Choroid plexus epithelial cell (primary cell): ENCODE results near the gene TMEM51.

ENCODE experiments used
- DNase-seq: peaks from one replicate; pipeline ENCODE4 v3.0.0-alpha.2; 2010; ENCODE audit warnings: low read depth
- H3K4me3 ChIP-seq: 2 replicates; pipeline ENCODE4 v1.5.1; 2011; ENCODE audit warnings: low read depth, mild to moderate bottlenecking, control low read depth, low read length, moderate library complexity
- TF ChIP-seq, protein P1 (sequence below): conservative IDR thresholded peaks from 2 replicates; pipeline ENCODE4 v1.5.1; 2011; ENCODE audit warnings: low read depth, mild to moderate bottlenecking, control low read depth, inconsistent platforms, low read length, moderate library complexity

TMEM51 gene

DNA sequence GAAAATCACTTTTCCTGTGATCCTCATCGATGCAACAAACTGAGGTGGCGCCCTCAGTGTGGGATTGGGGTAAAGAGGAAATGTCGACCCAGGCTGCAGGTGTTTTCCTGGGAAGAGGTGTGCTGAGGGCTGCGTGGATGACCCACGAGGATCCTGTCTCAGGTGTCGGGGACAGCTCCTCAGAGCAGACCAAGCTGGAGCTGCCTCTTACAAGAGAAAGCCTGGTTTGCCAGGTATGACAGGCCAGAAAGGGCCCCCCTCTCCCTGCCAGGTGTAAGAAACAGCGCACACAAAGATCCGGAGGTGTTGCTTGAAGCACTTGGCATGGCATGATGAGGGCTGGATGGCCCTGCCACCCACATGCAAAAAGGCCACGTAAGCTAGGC is 106.1 kb downstream of the TMEM51 start:
- TF ChIP-seq, protein P1, sequence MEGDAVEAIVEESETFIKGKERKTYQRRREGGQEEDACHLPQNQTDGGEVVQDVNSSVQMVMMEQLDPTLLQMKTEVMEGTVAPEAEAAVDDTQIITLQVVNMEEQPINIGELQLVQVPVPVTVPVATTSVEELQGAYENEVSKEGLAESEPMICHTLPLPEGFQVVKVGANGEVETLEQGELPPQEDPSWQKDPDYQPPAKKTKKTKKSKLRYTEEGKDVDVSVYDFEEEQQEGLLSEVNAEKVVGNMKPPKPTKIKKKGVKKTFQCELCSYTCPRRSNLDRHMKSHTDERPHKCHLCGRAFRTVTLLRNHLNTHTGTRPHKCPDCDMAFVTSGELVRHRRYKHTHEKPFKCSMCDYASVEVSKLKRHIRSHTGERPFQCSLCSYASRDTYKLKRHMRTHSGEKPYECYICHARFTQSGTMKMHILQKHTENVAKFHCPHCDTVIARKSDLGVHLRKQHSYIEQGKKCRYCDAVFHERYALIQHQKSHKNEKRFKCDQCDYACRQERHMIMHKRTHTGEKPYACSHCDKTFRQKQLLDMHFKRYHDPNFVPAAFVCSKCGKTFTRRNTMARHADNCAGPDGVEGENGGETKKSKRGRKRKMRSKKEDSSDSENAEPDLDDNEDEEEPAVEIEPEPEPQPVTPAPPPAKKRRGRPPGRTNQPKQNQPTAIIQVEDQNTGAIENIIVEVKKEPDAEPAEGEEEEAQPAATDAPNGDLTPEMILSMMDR, result no peak

DNA sequence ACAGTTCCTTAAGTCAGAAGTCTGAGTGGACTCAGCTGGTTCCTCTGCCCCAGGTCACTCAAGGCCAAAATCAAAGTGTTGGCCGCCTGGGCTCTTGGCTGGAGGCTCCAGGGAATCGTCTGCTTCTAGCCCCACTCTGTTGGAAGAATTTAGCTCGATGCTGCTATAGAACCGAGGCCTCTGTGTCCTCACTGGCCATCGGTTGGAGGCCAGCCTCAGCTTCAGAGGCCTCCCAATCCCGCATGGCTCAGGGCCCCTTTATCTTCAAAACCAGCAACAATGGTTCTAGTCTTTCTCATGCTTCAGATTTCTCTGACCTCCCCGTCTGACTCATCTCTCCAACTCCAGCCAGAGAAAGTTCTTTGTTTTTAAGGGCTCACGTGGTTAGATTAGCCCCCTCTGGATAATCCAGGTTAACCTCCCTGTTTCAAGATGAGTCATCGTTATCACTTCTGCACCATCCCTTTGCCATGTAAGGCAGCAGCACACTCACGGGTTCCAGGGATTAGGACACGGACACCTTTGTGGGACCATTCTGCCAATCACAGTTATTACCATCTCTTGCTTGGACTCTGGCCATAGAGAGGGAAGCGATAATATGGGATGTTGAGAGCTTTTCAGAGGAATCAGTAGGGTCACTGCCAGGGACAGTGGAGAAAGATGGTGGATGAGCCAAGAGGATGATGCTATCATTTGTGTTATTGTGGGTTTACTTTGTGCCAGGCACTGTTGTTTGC is 107.0 kb downstream of the TMEM51 start:
- peak; percentile 53 for DNase-seq
- no peak overlapping the region for H3K4me3 ChIP-seq
- TF ChIP-seq, protein P1, result no peak

More for the DNA sequence above, 106.1 kb downstream of the TMEM51 start:
- no peak for DNase-seq
- H3K4me3 ChIP-seq, result no peak overlapping the region

DNA sequence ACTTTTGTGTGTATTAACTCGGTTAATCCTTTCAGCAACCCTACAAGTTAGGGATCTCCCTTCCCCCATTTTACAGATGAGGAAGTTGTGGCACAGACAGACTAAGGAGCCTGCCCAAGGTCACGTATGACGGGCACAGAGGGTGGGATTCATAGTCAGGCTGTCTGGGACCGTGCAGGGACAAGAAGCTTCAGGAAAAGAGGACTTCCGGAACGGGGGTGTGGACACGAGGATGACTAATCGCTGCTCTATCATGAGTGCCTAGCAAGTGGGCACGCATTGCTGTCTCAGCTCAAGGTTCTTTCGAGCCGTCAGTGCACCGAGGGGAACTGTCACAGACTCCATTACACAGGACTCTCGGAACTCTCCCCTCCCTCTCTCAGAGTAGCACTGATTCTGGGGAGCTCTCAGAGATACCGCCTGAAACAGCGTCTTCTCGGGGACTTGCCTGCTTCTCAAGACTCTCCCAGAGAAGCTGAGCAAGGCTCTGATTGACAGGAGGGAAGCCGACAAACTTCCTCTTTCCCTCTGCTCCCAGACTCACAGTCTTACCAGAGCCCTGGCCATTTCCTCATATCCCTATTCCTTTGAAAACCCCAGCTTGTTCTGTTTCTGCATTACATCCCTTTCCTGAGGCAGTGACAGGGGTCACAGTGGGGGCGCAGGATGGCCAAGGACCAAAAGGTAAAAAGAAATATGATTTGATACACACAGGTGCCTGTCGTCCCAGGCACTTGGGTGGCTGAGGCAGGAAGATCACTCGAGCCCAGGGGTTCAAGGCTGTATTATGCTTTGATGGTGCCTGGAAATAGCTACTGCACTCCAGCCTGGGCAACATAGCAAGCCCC is 107.8 kb downstream of the TMEM51 start:
- TF ChIP-seq, protein P1, result no peak
- DNase-seq, result no peak

DNA sequence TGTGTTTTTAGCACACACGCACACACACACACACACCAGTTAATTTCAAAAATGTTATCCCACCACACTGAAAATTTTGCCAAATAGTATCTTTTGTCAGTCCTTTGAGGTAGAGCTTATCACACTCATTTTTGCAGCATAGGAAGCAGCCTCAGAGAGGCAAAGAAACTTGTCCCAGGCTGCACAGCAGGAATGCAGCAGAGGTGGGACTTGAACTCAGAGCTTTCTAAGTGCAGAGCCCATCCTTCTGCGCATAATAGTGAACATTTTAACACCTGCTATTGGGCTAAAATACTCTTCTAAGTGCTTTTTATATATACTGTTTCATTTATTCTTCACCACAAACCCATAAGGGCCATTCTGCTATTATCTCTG is 108.4 kb downstream of the TMEM51 start:
- H3K4me3 ChIP-seq, result no peak overlapping the region
- DNase-seq, result no peak
- TF ChIP-seq, protein P1, result no peak

More for the DNA sequence above, 107.8 kb downstream of the TMEM51 start:
- no peak overlapping the region for H3K4me3 ChIP-seq

DNA sequence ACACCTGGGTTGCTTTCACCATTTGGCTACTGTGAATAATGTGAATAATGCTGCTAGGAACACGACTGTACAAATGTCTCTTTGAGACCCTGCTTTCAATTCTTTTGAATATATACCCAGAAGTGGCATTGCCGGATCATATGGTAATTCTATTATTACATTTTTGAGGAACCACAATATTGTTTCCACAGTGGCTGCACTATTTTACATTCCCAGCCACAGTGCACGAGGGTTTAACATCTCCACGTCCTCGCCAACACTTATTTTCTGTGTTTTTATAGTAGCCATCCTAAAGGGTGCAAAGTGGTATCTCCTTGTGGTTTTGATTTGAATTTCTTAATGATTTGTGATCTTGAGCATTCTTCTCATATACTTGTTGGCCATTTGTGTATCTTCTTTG is 109.2 kb downstream of the TMEM51 start:
- no peak overlapping the region for H3K4me3 ChIP-seq
- DNase-seq, result no peak
- TF ChIP-seq, protein P1, result no peak

DNA sequence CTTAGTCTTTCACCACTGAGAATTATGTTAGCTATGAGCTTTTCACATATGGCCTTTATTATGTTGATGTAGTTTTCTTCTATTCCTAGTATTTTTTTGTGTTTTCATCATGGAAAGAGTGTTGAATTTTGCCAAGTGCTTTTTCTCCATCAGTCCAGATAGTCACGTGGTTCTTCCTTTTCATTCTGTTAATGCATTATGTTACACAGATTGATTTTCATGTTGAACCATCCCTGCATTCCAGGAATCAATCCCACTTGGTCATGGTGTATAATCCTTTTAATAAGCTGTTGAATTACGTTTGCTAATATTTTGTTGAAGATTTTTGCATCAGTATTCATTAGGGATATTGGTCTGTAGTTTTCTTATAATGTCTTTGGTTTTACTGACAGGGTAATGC is 111.2 kb downstream of the TMEM51 start:
- no peak overlapping the region for H3K4me3 ChIP-seq
- TF ChIP-seq, protein P1, result no peak
- no peak for DNase-seq
